H1 (cell line): Measurements from ENCODE around the gene CWC27.

Experiments
- MAFK ChIP-seq: IDR thresholded peaks from 2 replicates; pipeline ENCODE4 v1.6.1; 2012; ENCODE audit warnings: low read depth, mild to moderate bottlenecking, improper control_type of control experiment, low read length
- POLR2AphosphoS5 ChIP-seq: IDR thresholded peaks from 2 replicates; pipeline ENCODE4 v1.6.1; 2011; ENCODE audit warnings: low read depth, low read length
- ZNF274 ChIP-seq: IDR thresholded peaks from 2 replicates; pipeline ENCODE4 v1.7.0; 2012; ENCODE audit warnings: low read length, borderline replicate concordance; ENCODE audit errors: extremely low read depth
- TF ChIP-seq, protein P1 (sequence below), 3 experiments: IDR thresholded peaks; 1 replicate in 2 of 3; 2 replicates in 1 of 3; pipeline versions ENCODE4 v1.5.1 to v1.6.1; 2011; ENCODE audit warnings: low read length in 3 of 3, mild to moderate bottlenecking in 3 of 3, inconsistent platforms in 2 of 3, low read depth in 1 of 3, moderate library complexity in 1 of 3; ENCODE audit not compliant: insufficient read depth in 1 of 3; ENCODE audit errors: control extremely low read depth in 1 of 3

GRCh38 chr5:64876203-64876602, 107.5 kb downstream of the CWC27 start:
- TF ChIP-seq ZNF274 (no peak), MAFK (no peak), POLR2AphosphoS5 (no peak)
- TF ChIP-seq, protein P1, sequence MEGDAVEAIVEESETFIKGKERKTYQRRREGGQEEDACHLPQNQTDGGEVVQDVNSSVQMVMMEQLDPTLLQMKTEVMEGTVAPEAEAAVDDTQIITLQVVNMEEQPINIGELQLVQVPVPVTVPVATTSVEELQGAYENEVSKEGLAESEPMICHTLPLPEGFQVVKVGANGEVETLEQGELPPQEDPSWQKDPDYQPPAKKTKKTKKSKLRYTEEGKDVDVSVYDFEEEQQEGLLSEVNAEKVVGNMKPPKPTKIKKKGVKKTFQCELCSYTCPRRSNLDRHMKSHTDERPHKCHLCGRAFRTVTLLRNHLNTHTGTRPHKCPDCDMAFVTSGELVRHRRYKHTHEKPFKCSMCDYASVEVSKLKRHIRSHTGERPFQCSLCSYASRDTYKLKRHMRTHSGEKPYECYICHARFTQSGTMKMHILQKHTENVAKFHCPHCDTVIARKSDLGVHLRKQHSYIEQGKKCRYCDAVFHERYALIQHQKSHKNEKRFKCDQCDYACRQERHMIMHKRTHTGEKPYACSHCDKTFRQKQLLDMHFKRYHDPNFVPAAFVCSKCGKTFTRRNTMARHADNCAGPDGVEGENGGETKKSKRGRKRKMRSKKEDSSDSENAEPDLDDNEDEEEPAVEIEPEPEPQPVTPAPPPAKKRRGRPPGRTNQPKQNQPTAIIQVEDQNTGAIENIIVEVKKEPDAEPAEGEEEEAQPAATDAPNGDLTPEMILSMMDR (IDR thresholded peaks at IDR 0.05; ENCODE audit: control extremely low read depth in 1 of 3, insufficient read depth in 1 of 3, low read depth in 1 of 3, low read length in 3 of 3) = no peak
